SK-N-MC (cell line): ENCODE results near the gene MSX1.

Experiments
- EZH2 ChIP-seq: fragments of 200-600 bp; sonication (generic); IDR thresholded peaks from one replicate; pipeline ENCODE4 v1.6.1; 2017; ENCODE audit warnings: antibody characterized with exemption
- POLR2AphosphoS5 ChIP-seq: IDR thresholded peaks from 2 replicates; pipeline ENCODE4 v1.6.1; 2012; ENCODE audit warnings: mild to moderate bottlenecking, low read depth, low read length, borderline replicate concordance

DNA sequence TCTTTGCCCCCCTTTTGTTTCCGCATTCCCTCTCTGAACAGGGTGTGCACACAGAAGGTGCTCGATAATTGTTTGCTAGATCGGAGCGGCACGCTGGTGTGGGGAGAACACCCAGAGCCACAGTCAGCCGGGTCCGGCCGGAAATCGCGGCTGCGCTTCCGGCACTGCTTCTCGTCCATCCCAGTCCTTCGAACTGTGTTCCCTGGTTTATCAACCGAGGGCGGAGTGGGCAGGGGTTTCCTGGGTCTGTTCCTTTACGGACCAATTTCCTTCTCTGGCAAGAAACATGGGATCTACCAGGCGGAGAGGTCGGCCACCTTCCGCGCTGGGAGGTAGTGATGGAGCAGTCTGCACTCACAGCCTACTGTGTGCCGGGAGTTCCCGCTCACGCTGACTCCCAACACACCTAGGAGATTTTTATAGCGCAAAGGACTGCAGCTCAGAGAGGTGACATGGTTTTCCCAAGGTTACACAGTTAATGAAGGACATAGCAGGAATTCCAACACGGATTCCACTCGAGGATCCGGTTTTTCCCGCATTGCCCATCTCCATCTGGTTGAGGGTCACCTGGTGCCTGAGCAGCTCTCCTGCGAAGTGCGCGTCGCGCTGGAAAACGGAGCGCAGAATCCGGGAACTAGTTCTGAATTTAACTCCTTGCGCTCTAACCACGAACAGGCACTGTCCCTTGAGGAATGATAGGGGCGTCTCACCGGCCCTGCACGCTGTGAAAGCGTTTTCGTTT lies 6.8 kb downstream of the MSX1 start:
- TF ChIP-seq EZH2, result no peak
- TF ChIP-seq POLR2AphosphoS5, result no peak
